Esophagus (tissue), 2 donors: Measurements from ENCODE around the gene FAM241B. TPM values are rescaled to one million over a fixed set of nuclear protein-coding genes. Genes with fewer than 3 reads are reported as not detected.

Source experiments
- H3K27ac ChIP-seq, 2 donors: one replicate each; pipeline ENCODE4 v1.5.1; 2013; ENCODE audit warnings: low read depth in 2 of 2, mild to moderate bottlenecking in 2 of 2, inconsistent platforms in 1 of 2, low read length in 1 of 2, moderate library complexity in 1 of 2
- H3K27me3 ChIP-seq, 2 donors: one replicate each; pipeline ENCODE4 v1.6.1; 2013; ENCODE audit warnings: low read length in 2 of 2, control low read depth in 1 of 2, mild to moderate bottlenecking in 1 of 2; ENCODE audit not compliant: insufficient read depth in 2 of 2, control insufficient read depth in 1 of 2
- H3K36me3 ChIP-seq, 2 donors: one replicate each; pipeline ENCODE4 v1.6.1; 2013; ENCODE audit warnings: low read length in 1 of 2; ENCODE audit not compliant: control insufficient read depth in 2 of 2, insufficient read depth in 2 of 2
- H3K4me1 ChIP-seq, 2 donors: one replicate each; pipeline ENCODE4 v1.6.1; 2013; ENCODE audit warnings: low read length in 1 of 2; ENCODE audit not compliant: control insufficient read depth in 2 of 2, insufficient read depth in 2 of 2
- H3K4me3 ChIP-seq, 2 donors: one replicate each; pipeline ENCODE4 v1.5.1; 2013; ENCODE audit warnings: low read length in 2 of 2, mild to moderate bottlenecking in 2 of 2, low read depth in 1 of 2, moderate library complexity in 1 of 2
- H3K9me3 ChIP-seq, 2 donors: one replicate each; pipeline ENCODE4 v1.6.1; 2013; ENCODE audit warnings: mild to moderate bottlenecking in 2 of 2, low read depth in 1 of 2, low read length in 1 of 2, moderate library complexity in 1 of 2; ENCODE audit not compliant: control insufficient read depth in 2 of 2, insufficient read depth in 1 of 2
- WGBS, 2 donors: extraction: QIAGEN DNeasy Blood & Tissue Kit; methylation state at CpG; one replicate each; pipeline ENCODE4 v1.1.7; 2013; 5-methylcytosine and 5-hydroxymethylcytosine counted together
- polyA plus RNA-seq, 2 donors: library from polyadenylated mRNA; stranded (reverse); fragments of 200-250 nt; gene quantifications; one replicate each; pipeline ENCODE4 v1.2.3, GENCODE V29; 2013
- donor health status: healthy with polysubstance abuse.
- donor health status: Bipolar disorder and iron deficiency.

FAM241B gene
- polyA plus RNA-seq, 2 donors, result 4.3 to 5.2 TPM

- Histone ChIP-seq H3K4me1 (peaks cover 5 to 8% of the 10 kb centered on the region in 2 donors), H3K36me3 (peaks cover 0 to 5% of the 10 kb centered on the region in 2 donors), H3K4me3 (no peak overlapping the region), H3K27me3 (no peaks in the 10 kb centered on the region), H3K27ac (no peak overlapping the region), H3K9me3 (no peaks in the 10 kb centered on the region)
- WGBS, 2 donors, result 90 to 91% methylated on average over 7 of the region's 7 CpGs
Observed at GRCh38 chr10:69632516-69633199, 2.6 kb downstream of the FAM241B start.

DNA sequence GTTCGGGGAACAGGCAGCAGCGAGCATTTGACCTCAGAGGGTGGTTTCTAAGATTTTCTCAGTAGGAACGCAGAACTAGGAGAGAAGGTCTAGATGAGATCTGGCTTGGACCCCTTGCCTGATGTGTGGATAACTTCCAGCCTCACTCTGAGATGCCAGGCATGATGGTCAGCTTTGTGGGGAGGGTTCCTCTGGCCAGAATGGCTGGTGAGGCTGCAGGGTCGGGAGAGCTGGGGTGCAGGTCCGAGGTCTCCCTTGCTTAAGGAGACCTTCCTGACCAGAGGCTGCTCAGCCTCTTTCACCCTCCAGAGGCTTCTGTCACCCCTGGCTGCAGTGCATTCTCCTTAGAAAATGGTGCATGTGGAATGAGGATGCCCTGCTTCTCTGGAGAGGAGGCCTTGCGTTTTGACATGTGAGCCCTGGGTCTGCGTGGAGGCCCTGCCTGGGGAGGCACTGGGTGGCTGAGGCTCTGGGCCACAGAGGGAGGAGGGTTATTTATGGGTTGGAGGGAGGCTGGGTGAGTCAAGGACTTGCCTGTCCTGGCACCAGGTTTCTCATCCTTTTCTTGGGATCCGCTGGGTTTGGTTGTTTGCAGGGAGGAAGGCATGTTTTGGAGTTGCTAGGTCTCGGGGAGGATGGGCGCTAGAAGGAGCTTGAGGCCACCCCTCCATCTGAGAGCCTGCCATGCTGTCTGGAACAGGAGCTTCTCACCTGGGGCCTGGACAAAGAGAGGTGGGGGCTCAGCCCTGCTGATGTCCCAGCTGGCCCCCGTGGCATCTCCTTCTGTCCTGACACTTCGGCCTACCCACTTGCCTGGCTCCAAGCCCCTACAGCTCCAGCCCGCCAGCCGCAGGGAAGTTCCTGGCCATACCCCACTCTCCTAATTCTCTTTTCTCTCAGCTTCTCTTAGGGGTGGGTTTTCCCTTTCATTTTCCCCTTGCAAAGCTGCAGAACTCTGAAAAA, 3.9 kb downstream of the FAM241B start:
- Histone ChIP-seq H3K9me3 (no peaks in the 10 kb centered on the region), H3K4me3 (no peak overlapping the region), H3K27ac (no peak overlapping the region), H3K36me3 (peaks cover 0 to 5% of the 10 kb centered on the region in 2 donors), H3K4me1 (peaks cover 5 to 8% of the 10 kb centered on the region in 2 donors), H3K27me3 (no peaks in the 10 kb centered on the region)
- WGBS, 2 donors, result 88 to 90% methylated on average over 14 of the region's 14 CpGs

DNA sequence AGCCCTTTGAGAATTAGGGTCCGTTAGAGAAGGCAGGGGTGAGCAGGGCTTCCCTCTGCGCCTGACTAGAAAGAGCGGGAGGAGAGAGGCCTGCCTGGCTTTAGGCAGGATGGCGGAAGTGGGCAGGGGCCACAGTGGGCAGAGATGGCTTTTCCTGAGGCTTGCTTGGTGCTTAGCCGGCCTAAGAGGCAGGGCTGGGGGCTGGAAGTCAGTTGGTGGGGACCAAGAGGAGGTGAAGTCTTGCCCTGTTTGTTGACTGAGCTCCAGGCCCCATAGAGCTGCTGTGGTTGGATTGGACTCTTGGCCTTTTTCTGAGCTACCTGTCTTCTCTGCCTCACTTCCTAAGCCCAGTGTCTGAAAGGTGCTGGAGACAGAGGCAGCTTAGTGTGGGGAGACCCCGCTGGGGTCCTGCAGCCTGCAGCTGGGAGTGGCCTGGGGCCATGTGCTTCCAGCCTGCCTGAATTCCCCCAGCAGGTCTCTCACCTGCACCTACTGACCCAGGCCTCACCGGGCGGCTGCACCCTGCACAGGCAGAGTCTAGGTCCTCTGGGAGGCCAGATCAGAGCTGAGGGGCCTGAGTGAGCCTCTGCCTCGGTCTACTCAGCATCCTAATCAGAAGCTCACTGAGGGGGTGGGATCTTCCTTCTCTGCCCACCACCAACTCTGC, 4.8 kb downstream of the FAM241B start:
- Histone ChIP-seq H3K4me1 (peaks cover 8 to 9% of the 10 kb centered on the region in 2 donors), H3K4me3 (no peak overlapping the region), H3K9me3 (no peaks in the 10 kb centered on the region), H3K36me3 (peaks cover 0 to 5% of the 10 kb centered on the region in 2 donors), H3K27me3 (no peaks in the 10 kb centered on the region), H3K27ac (no peak overlapping the region)
- 89 to 90% methylated on average over 9 of the region's 9 CpGs for WGBS, 2 donors

GRCh38 chr10:69635428-69636272, 5.6 kb downstream of the FAM241B start:
- H3K4me3 ChIP-seq, result no peak overlapping the region
- 71 to 73% methylated on average over 13 of the region's 13 CpGs for WGBS, 2 donors
- H3K27ac ChIP-seq, result no peak overlapping the region
- H3K27me3 ChIP-seq, result no peaks in the 10 kb centered on the region
- H3K9me3 ChIP-seq, result no peaks in the 10 kb centered on the region
- peaks cover 0 to 5% of the 10 kb centered on the region in 2 donors for H3K36me3 ChIP-seq
- H3K4me1 ChIP-seq, result peaks cover 6 to 7% of the 10 kb centered on the region in 2 donors

GRCh38 chr10:69636273-69636575, 6.2 kb downstream of the FAM241B start:
- Histone ChIP-seq H3K9me3 (no peaks in the 10 kb centered on the region), H3K4me3 (no peak overlapping the region), H3K27me3 (no peaks in the 10 kb centered on the region), H3K4me1 (peaks cover 5 to 6% of the 10 kb centered on the region in 2 donors), H3K36me3 (peaks cover 0 to 5% of the 10 kb centered on the region in 2 donors), H3K27ac (no peak overlapping the region)
- 82 to 84% methylated on average over 5 of the region's 5 CpGs for WGBS, 2 donors

GRCh38 chr10:69636626-69637605, 6.9 kb downstream of the FAM241B start:
- WGBS, 2 donors, result 44 to 48% methylated on average over 10 of the region's 10 CpGs
- Histone ChIP-seq H3K4me3 (no peak overlapping the region), H3K4me1 (peaks cover 5 to 12% of the 10 kb centered on the region in 2 donors), H3K27me3 (no peaks in the 10 kb centered on the region), H3K27ac (no peak overlapping the region), H3K9me3 (no peaks in the 10 kb centered on the region), H3K36me3 (peaks cover 0 to 5% of the 10 kb centered on the region in 2 donors)

GRCh38 chr10:69638642-69639041, 8.6 kb downstream of the FAM241B start:
- Histone ChIP-seq H3K9me3 (no peaks in the 10 kb centered on the region), H3K27me3 (no peaks in the 10 kb centered on the region), H3K4me3 (no peak overlapping the region), H3K36me3 (peaks cover 0 to 1% of the 10 kb centered on the region in 2 donors), H3K27ac (no peak overlapping the region), H3K4me1 (peaks cover 5 to 12% of the 10 kb centered on the region in 2 donors)
- 59% methylated on average over 8 of the region's 8 CpGs for WGBS, 2 donors
